Loucy (cell line): ENCODE results near the gene PLEKHH2.

ENCODE experiments used
- H2AFZ ChIP-seq: fragments of 200-600 bp; sonication (generic); 2 replicates; pipeline ENCODE4 v1.6.0; 2016; ENCODE audit warnings: antibody characterized with exemption, mild to moderate bottlenecking, low read length, moderate library complexity
- H3F3A ChIP-seq: fragments of 200-600 bp; 2 replicates; pipeline ENCODE4 v1.6.0; 2016; ENCODE audit warnings: antibody characterized with exemption, low read depth, mild to moderate bottlenecking
- H3K27me3 ChIP-seq: fragments of 200-600 bp; sonication (generic); 2 replicates; pipeline ENCODE4 v1.6.1; 2014; ENCODE audit warnings: low read length, mild to moderate bottlenecking; ENCODE audit not compliant: insufficient read depth, poor library complexity, severe bottlenecking
- H3K36me3 ChIP-seq: fragments of 200-600 bp; sonication (generic); 2 replicates; pipeline ENCODE4 v1.6.1; 2016; ENCODE audit warnings: low read length; ENCODE audit not compliant: insufficient read depth
- H3K4me1 ChIP-seq: fragments of 200-600 bp; sonication (generic); 2 replicates; pipeline ENCODE4 v1.5.1; 2014; ENCODE audit warnings: low read length, mild to moderate bottlenecking; ENCODE audit not compliant: insufficient read depth, poor library complexity, severe bottlenecking
- H3K4me2 ChIP-seq: fragments of 200-600 bp; sonication (generic); 2 replicates; pipeline ENCODE4 v1.6.0; 2014; ENCODE audit warnings: antibody characterized with exemption, low read length, low read depth, mild to moderate bottlenecking; ENCODE audit not compliant: poor library complexity, severe bottlenecking
- H3K4me3 ChIP-seq: fragments of 200-600 bp; sonication (generic); 2 replicates; pipeline ENCODE4 v1.5.1; 2014; ENCODE audit warnings: low read length, mild to moderate bottlenecking, mixed read lengths; ENCODE audit not compliant: poor library complexity, severe bottlenecking
- H3K79me2 ChIP-seq: fragments of 200-600 bp; sonication (generic); 2 replicates; pipeline ENCODE4 v1.6.1; 2014; ENCODE audit warnings: low read length; ENCODE audit not compliant: insufficient read depth
- H3K9ac ChIP-seq: fragments of 200-600 bp; sonication (generic); 2 replicates; pipeline ENCODE4 v1.6.0; 2014; ENCODE audit warnings: mild to moderate bottlenecking, low read depth, low read length, moderate library complexity; ENCODE audit not compliant: poor library complexity, severe bottlenecking
- H3K9me2 ChIP-seq: fragments of 200-600 bp; sonication (generic); replicated peaks from 2 replicates; pipeline ENCODE4 v1.6.1; 2016; ENCODE audit warnings: low read depth, low read length, mixed read lengths
- H3K9me3 ChIP-seq: fragments of 200-600 bp; sonication (generic); 2 replicates; pipeline ENCODE4 v1.6.1; 2014; ENCODE audit warnings: mild to moderate bottlenecking, antibody characterized with exemption, low read length, low read depth; ENCODE audit not compliant: insufficient read depth
- H4K20me1 ChIP-seq: fragments of 200-600 bp; sonication (generic); 2 replicates; pipeline ENCODE4 v1.6.0; 2014; ENCODE audit warnings: antibody characterized with exemption, low read length, mild to moderate bottlenecking; ENCODE audit not compliant: insufficient read depth, poor library complexity, severe bottlenecking
- EZH2phosphoT487 ChIP-seq: fragments of 200-600 bp; IDR thresholded peaks from 2 replicates; pipeline ENCODE4 v1.6.1; 2018; ENCODE audit warnings: antibody characterized with exemption, mild to moderate bottlenecking, moderate library complexity, borderline replicate concordance
- TF ChIP-seq, protein P1 (sequence below): fragments of 200-600 bp; sonication (generic); conservative IDR thresholded peaks from 2 replicates; pipeline ENCODE4 v1.5.1; 2014; ENCODE audit warnings: mild to moderate bottlenecking, antibody characterized with exemption, low read length

Gene PLEKHH2

DNA sequence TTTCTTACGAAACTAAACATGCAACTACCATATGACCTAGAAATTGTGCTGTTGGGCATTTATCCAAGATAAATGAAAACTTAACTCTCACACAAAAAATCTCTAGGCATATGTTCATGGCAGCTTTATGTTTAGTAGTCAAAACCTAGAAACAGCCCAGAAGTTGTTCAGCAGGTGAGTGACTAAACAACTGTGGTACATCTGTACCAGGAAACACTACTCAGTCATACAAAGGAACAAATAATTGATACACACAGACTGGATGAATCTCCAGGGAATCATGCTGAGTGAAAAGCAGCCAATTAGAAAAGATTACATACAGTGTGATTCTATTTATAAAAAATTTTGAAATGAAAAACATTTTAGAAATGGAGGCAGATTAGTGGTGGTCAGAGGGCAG lies 166.1 kb downstream of the PLEKHH2 start:
- H3K4me3 ChIP-seq = no peak overlapping the region
- H3K4me2 ChIP-seq = no peak overlapping the region
- no peaks in the 10 kb centered on the region for H3K4me1 ChIP-seq
- H4K20me1 ChIP-seq = no peaks in the 10 kb centered on the region
- H3K36me3 ChIP-seq = no peaks in the 10 kb centered on the region
- no peaks in the 10 kb centered on the region for H3K9me2 ChIP-seq
- no peaks in the 10 kb centered on the region for H3K9me3 ChIP-seq
- H3K79me2 ChIP-seq = no peaks in the 10 kb centered on the region
- H2AFZ ChIP-seq = no peak overlapping the region
- H3F3A ChIP-seq = no peaks in the 10 kb centered on the region
- TF ChIP-seq, protein P1, sequence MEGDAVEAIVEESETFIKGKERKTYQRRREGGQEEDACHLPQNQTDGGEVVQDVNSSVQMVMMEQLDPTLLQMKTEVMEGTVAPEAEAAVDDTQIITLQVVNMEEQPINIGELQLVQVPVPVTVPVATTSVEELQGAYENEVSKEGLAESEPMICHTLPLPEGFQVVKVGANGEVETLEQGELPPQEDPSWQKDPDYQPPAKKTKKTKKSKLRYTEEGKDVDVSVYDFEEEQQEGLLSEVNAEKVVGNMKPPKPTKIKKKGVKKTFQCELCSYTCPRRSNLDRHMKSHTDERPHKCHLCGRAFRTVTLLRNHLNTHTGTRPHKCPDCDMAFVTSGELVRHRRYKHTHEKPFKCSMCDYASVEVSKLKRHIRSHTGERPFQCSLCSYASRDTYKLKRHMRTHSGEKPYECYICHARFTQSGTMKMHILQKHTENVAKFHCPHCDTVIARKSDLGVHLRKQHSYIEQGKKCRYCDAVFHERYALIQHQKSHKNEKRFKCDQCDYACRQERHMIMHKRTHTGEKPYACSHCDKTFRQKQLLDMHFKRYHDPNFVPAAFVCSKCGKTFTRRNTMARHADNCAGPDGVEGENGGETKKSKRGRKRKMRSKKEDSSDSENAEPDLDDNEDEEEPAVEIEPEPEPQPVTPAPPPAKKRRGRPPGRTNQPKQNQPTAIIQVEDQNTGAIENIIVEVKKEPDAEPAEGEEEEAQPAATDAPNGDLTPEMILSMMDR = no peak
- no peak for TF ChIP-seq EZH2phosphoT487
- no peaks in the 10 kb centered on the region for H3K27me3 ChIP-seq
- H3K9ac ChIP-seq = no peak overlapping the region

DNA sequence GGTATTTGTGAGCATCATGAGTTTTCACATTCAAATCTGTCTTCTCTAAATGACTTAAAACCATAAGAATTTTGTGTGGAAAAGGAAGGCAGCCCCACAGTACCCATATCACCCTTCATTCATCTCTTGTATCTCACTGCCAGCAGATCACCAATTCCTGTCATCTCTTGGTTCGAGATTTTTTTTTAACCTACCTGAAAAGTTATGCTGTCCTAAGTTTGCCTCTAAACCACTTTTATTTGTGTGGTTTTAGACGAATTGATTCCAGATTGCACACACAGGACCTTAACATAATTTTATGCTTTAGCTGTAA lies 169.6 kb downstream of the PLEKHH2 start:
- Histone ChIP-seq H3K9me3 (no peaks in the 10 kb centered on the region), H3K9me2 (no peaks in the 10 kb centered on the region), H3K27me3 (no peaks in the 10 kb centered on the region), H3K9ac (no peak overlapping the region), H3K36me3 (no peaks in the 10 kb centered on the region), H3K79me2 (no peaks in the 10 kb centered on the region), H3F3A (no peaks in the 10 kb centered on the region), H3K4me1 (no peaks in the 10 kb centered on the region), H3K4me3 (no peak overlapping the region), H4K20me1 (no peaks in the 10 kb centered on the region), H3K4me2 (no peak overlapping the region), H2AFZ (no peak overlapping the region)
- no peak for TF ChIP-seq EZH2phosphoT487
- TF ChIP-seq, protein P1 = no peak

DNA sequence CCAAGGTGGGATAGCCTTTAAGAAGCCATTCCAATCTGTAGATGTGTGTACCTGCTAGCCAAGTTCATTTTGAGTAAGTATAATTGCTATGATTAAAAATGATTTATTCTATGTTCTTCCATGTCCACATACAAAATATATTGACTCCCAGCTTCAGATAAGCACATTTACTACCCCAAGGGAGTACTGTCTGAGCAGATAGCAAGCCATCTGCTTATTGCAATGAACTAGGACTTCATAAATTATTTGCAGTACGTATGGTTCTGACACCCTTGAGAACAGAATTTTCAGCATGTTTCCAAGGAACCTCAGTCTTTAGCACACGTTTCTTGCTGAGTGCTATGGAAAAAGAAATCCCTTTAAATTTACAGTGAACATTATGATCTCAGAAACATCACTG lies 173.4 kb downstream of the PLEKHH2 start:
- H3K4me2 ChIP-seq = no peak overlapping the region
- no peak overlapping the region for H2AFZ ChIP-seq
- H3K79me2 ChIP-seq = no peaks in the 10 kb centered on the region
- H3K27me3 ChIP-seq = no peaks in the 10 kb centered on the region
- no peaks in the 10 kb centered on the region for H3K36me3 ChIP-seq
- H3K4me1 ChIP-seq = no peaks in the 10 kb centered on the region
- TF ChIP-seq EZH2phosphoT487 = no peak
- TF ChIP-seq, protein P1 = no peak
- H4K20me1 ChIP-seq = no peaks in the 10 kb centered on the region
- H3K4me3 ChIP-seq = no peak overlapping the region
- H3K9me2 ChIP-seq = no peaks in the 10 kb centered on the region
- H3K9me3 ChIP-seq = no peaks in the 10 kb centered on the region
- no peak overlapping the region for H3K9ac ChIP-seq
- H3F3A ChIP-seq = no peaks in the 10 kb centered on the region

DNA sequence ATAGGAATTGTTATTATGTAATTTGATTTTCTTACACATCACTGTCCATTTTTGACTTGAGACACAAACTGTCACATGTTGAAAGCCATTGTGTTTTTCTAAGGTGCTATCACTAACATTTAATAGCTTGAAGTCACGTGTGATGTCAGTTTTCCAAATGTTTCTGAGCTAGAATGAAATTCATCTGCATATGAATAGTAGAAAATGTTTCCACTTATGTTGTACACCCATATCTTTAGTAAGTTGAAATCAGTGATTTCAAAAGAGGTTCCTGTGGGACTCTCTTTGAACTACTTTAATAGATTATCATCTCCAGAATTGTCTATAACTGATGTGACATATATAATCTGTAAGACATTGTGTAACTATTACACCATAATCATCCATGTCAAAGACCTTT lies 173.8 kb downstream of the PLEKHH2 start:
- H2AFZ ChIP-seq = no peak overlapping the region
- no peaks in the 10 kb centered on the region for H3K27me3 ChIP-seq
- no peak overlapping the region for H3K4me2 ChIP-seq
- H3K4me1 ChIP-seq = no peaks in the 10 kb centered on the region
- no peaks in the 10 kb centered on the region for H3K9me3 ChIP-seq
- no peaks in the 10 kb centered on the region for H3F3A ChIP-seq
- H3K9ac ChIP-seq = no peak overlapping the region
- H4K20me1 ChIP-seq = no peaks in the 10 kb centered on the region
- no peak overlapping the region for H3K4me3 ChIP-seq
- H3K9me2 ChIP-seq = no peaks in the 10 kb centered on the region
- no peaks in the 10 kb centered on the region for H3K36me3 ChIP-seq
- H3K79me2 ChIP-seq = no peaks in the 10 kb centered on the region
- no peak for TF ChIP-seq EZH2phosphoT487
- TF ChIP-seq, protein P1 = no peak
